HG02798 (cell line): ENCODE results near the gene MYH11.
"Not testable (repeated sequence)": the region's sequence is repeated elsewhere in the genome, so short reads cannot be mapped to it uniquely, and the experiment has no call there.

Source experiments
- ATAC-seq: cut with Tn5 transposase; IDR thresholded peaks from one replicate; pipeline ENCODE4 v1.9.1; 2021; ENCODE audit warnings: mild to moderate bottlenecking; ENCODE audit not compliant: unreplicated experiment, poor library complexity

The MYH11 gene

GRCh38 chr16:15692508-15692907 is 164.3 kb downstream of the MYH11 start:
- ATAC-seq = not testable (repeated sequence)

- ATAC-seq = no peak
These were observed 165.8 kb downstream of the MYH11 start for GRCh38 chr16:15691046-15691445.

- ATAC-seq = no peak
These were observed 166.5 kb downstream of the MYH11 start for GRCh38 chr16:15690296-15690695.

- no peak for ATAC-seq
These were observed 167.5 kb downstream of the MYH11 start for GRCh38 chr16:15689290-15689689.

- ATAC-seq = no peak
These were observed 170.5 kb downstream of the MYH11 start for GRCh38 chr16:15686287-15686686.

- ATAC-seq = no peak
These were observed 174.7 kb downstream of the MYH11 start for GRCh38 chr16:15682105-15682570.

GRCh38 chr16:15677447-15677846 is 179.4 kb downstream of the MYH11 start:
- ATAC-seq = no peak

- ATAC-seq = no peak
These were observed 180.3 kb downstream of the MYH11 start for GRCh38 chr16:15676506-15676905.

- no peak for ATAC-seq
These were observed 182.3 kb downstream of the MYH11 start for GRCh38 chr16:15674571-15674970.

- no peak for ATAC-seq
These were observed 184.2 kb downstream of the MYH11 start for GRCh38 chr16:15672514-15673167.

- ATAC-seq = not testable (repeated sequence)
These were observed 184.7 kb downstream of the MYH11 start for GRCh38 chr16:15672127-15672513.

GRCh38 chr16:15671530-15672117 is 185.2 kb downstream of the MYH11 start:
- ATAC-seq = no peak

- ATAC-seq = no peak
These were observed 189.6 kb downstream of the MYH11 start for GRCh38 chr16:15667091-15667742.

- ATAC-seq = no peak
These were observed 191.7 kb downstream of the MYH11 start for GRCh38 chr16:15665107-15665506.

GRCh38 chr16:15660203-15660601 is 196.6 kb downstream of the MYH11 start:
- ATAC-seq = no peak

GRCh38 chr16:15658556-15658955 is 198.3 kb downstream of the MYH11 start:
- no peak for ATAC-seq

- ATAC-seq = no peak
These were observed 198.7 kb downstream of the MYH11 start for GRCh38 chr16:15658149-15658548.

- not testable (repeated sequence) for ATAC-seq
These were observed 201.3 kb downstream of the MYH11 start for GRCh38 chr16:15655561-15655960.

GRCh38 chr16:15654591-15654990 is 202.2 kb downstream of the MYH11 start:
- ATAC-seq = no peak

GRCh38 chr16:15653227-15653626 is 203.6 kb downstream of the MYH11 start:
- ATAC-seq = no peak
